Small intestine (tissue), 7 donors: ENCODE data around the gene WDR18. TPM values are rescaled to one million over a fixed set of nuclear protein-coding genes. Genes with fewer than 3 reads are reported as not detected.

Source experiments
- DNase-seq, 2 donors: peaks; one replicate each; pipeline versions ENCODE4 v3.0.0 to v3.0.0-alpha.2; 2013
- FAIRE-seq: peaks from 2 replicates; lab custom pipeline; 2012; peaks lifted over from hg19 to GRCh38; lab: Jason Lieb, UNC
- H3K27ac ChIP-seq, 3 donors: one replicate each; pipeline ENCODE4 v1.5.1; 2013; ENCODE audit warnings: low read length in 2 of 3, mild to moderate bottlenecking in 2 of 3, control low read depth in 1 of 3, inconsistent platforms in 1 of 3, low read depth in 1 of 3, moderate library complexity in 1 of 3
- H3K27me3 ChIP-seq, 3 donors: one replicate each; pipeline ENCODE4 v1.6.1; 2013; ENCODE audit warnings: low read length in 3 of 3, inconsistent platforms in 1 of 3; ENCODE audit not compliant: control insufficient read depth in 3 of 3, insufficient read depth in 3 of 3
- H3K36me3 ChIP-seq, 3 donors: one replicate each; pipeline ENCODE4 v1.6.1; 2013; ENCODE audit warnings: low read length in 3 of 3, inconsistent platforms in 1 of 3, low read depth in 1 of 3, mild to moderate bottlenecking in 1 of 3, moderate library complexity in 1 of 3; ENCODE audit not compliant: control insufficient read depth in 3 of 3, insufficient read depth in 2 of 3
- H3K4me1 ChIP-seq, 3 donors: one replicate each; pipeline ENCODE4 v1.6.1; 2013; ENCODE audit warnings: low read length in 2 of 3, inconsistent platforms in 1 of 3, low read depth in 1 of 3, mild to moderate bottlenecking in 1 of 3, moderate library complexity in 1 of 3; ENCODE audit not compliant: control insufficient read depth in 3 of 3, insufficient read depth in 2 of 3
- H3K4me3 ChIP-seq, 3 donors: one replicate each; pipeline ENCODE4 v1.5.1; 2013; ENCODE audit warnings: low read length in 3 of 3, control low read depth in 1 of 3, inconsistent platforms in 1 of 3, low read depth in 1 of 3, mild to moderate bottlenecking in 1 of 3, moderate library complexity in 1 of 3
- H3K9me3 ChIP-seq, 2 donors: one replicate each; pipeline ENCODE4 v1.6.1; 2013; ENCODE audit warnings: low read depth in 1 of 2, low read length in 1 of 2; ENCODE audit not compliant: control insufficient read depth in 2 of 2, insufficient read depth in 1 of 2
- WGBS, 3 donors: extraction: QIAGEN DNeasy Blood & Tissue Kit; methylation state at CpG; one replicate each; pipeline ENCODE4 v1.1.7; 2013; 5-methylcytosine and 5-hydroxymethylcytosine counted together
- polyA plus RNA-seq, 4 donors: library from polyadenylated mRNA; stranded (reverse) in 3 of 4; unstranded in 1 of 4; fragments of 200-250 nt in 3 of 4; fragments of 120-200 nt in 1 of 4; gene quantifications; one replicate each; pipeline versions ENCODE4 v1.2.1 to v1.2.3, GENCODE V29; 2013
- donor health status: healthy with polysubstance abuse.
- donor health status: control.
- donor health status: control.
- donor health status: Bipolar disorder and iron deficiency.
- donor health status: healthy.

WDR18 gene
- polyA plus RNA-seq, 4 donors = 33.4 to 70.8 (median 57.5) TPM

GRCh38 chr19:1013218-1013617 is 29.1 kb downstream of the WDR18 start:
- DNase-seq (no peak), FAIRE-seq (no peak)
- Histone ChIP-seq H3K36me3 (peaks cover 22 to 94% (median 22%) of the 10 kb centered on the region in 3 donors), H3K4me3 (no peak overlapping the region), H3K4me1 (peaks cover 6 to 28% (median 7%) of the 10 kb centered on the region in 3 donors), H3K27ac (no peak overlapping the region), H3K27me3 (no peaks in the 10 kb centered on the region), H3K9me3 (peaks cover 0 to 2% of the 10 kb centered on the region in 2 donors)
- 89 to 94% (median 92%) methylated on average over 10 of the region's 10 CpGs for WGBS, 3 donors

GRCh38 chr19:1014161-1015060 is 30.3 kb downstream of the WDR18 start:
- Histone ChIP-seq H3K4me3 (no peak overlapping the region), H3K4me1 (peaks cover 6 to 39% (median 9%) of the 10 kb centered on the region in 3 donors), H3K27me3 (no peaks in the 10 kb centered on the region), H3K27ac (no peak overlapping the region), H3K36me3 (peaks cover 17 to 96% (median 22%) of the 10 kb centered on the region in 3 donors), H3K9me3 (no peaks in the 10 kb centered on the region)
- FAIRE-seq (no peak), DNase-seq (no peak)
- WGBS, 3 donors = 92 to 94% (median 93%) methylated on average over 42 to 49 of the region's 49 CpGs

GRCh38 chr19:1015061-1015781 is 31.1 kb downstream of the WDR18 start:
- peaks cover 15 to 94% (median 22%) of the 10 kb centered on the region in 3 donors for H3K36me3 ChIP-seq
- no peak overlapping the region for H3K4me3 ChIP-seq
- no peak overlapping the region for H3K27ac ChIP-seq
- H3K27me3 ChIP-seq = no peaks in the 10 kb centered on the region
- FAIRE-seq = no peak
- peaks cover 6 to 47% (median 9%) of the 10 kb centered on the region in 3 donors for H3K4me1 ChIP-seq
- DNase-seq = no peak
- WGBS, 3 donors = 78 to 85% (median 83%) methylated on average over 29 of the region's 29 CpGs
- H3K9me3 ChIP-seq = no peaks in the 10 kb centered on the region

GRCh38 chr19:1015782-1016646 is 31.9 kb downstream of the WDR18 start:
- Histone ChIP-seq H3K4me1 (peaks cover 6 to 47% (median 9%) of the 10 kb centered on the region in 3 donors), H3K27me3 (no peaks in the 10 kb centered on the region), H3K9me3 (no peaks in the 10 kb centered on the region), H3K36me3 (peaks cover 7 to 87% (median 20%) of the 10 kb centered on the region in 3 donors), H3K4me3 (no peak overlapping the region), H3K27ac (peak overlapping the region in 2 of 3 donors; percentile 45 to 50)
- FAIRE-seq (no peak), DNase-seq (no peak)
- 66 to 79% (median 75%) methylated on average over 30 to 31 of the region's 31 CpGs for WGBS, 3 donors

- 39 to 44% (median 43%) methylated on average over 12 of the region's 12 CpGs for WGBS, 3 donors
- peak overlapping the region; percentile 45 to 59 (median 50) for H3K27ac ChIP-seq
- no peak overlapping the region for H3K4me3 ChIP-seq
- H3K27me3 ChIP-seq = no peaks in the 10 kb centered on the region
- peaks cover 2 to 81% (median 17%) of the 10 kb centered on the region in 3 donors for H3K36me3 ChIP-seq
- H3K4me1 ChIP-seq = peaks cover 6 to 50% (median 9%) of the 10 kb centered on the region in 3 donors
- DNase-seq = peak; percentile 40 to 59
- no peaks in the 10 kb centered on the region for H3K9me3 ChIP-seq
- no peak for FAIRE-seq
These were observed 32.5 kb downstream of the WDR18 start for GRCh38 chr19:1016647-1017114.

- H3K27ac ChIP-seq = peak overlapping the region; percentile 45 to 59 (median 50)
- H3K9me3 ChIP-seq = no peaks in the 10 kb centered on the region
- 30 to 48% (median 38%) methylated on average over 23 to 24 of the region's 24 CpGs for WGBS, 3 donors
- no peaks in the 10 kb centered on the region for H3K27me3 ChIP-seq
- peaks cover 6 to 52% (median 9%) of the 10 kb centered on the region in 3 donors for H3K4me1 ChIP-seq
- H3K4me3 ChIP-seq = peak overlapping the region in 1 of 3 donors; percentile 13
- FAIRE-seq (no peak), DNase-seq (peak; percentile 58 to 65)
- peaks cover 2 to 75% (median 16%) of the 10 kb centered on the region in 3 donors for H3K36me3 ChIP-seq
These were observed 33.2 kb downstream of the WDR18 start for GRCh38 chr19:1017115-1017905.

GRCh38 chr19:1017906-1018305 is 33.8 kb downstream of the WDR18 start:
- Histone ChIP-seq H3K4me1 (peaks cover 6 to 52% (median 9%) of the 10 kb centered on the region in 3 donors), H3K27ac (peak overlapping the region in 2 of 3 donors; percentile 22 to 45), H3K9me3 (no peaks in the 10 kb centered on the region), H3K36me3 (peaks cover 2 to 69% (median 12%) of the 10 kb centered on the region in 3 donors), H3K27me3 (no peaks in the 10 kb centered on the region), H3K4me3 (peak overlapping the region in 1 of 3 donors; percentile 12)
- 79 to 90% (median 85%) methylated on average over 9 of the region's 9 CpGs for WGBS, 3 donors
- FAIRE-seq (no peak), DNase-seq (no peak)
